KMS-11 (cell line): ENCODE results near the gene SGCD.

Experiments used
- H2AFZ ChIP-seq: fragments of 200-600 bp; sonication (generic); 2 replicates; pipeline ENCODE4 v1.6.1; 2016; ENCODE audit warnings: antibody characterized with exemption, mixed run types, low read depth
- H3K27ac ChIP-seq: fragments of 200-600 bp; sonication (generic); 2 replicates; pipeline ENCODE4 v1.6.1; 2016; ENCODE audit warnings: mild to moderate bottlenecking, mixed run types
- H3K27me3 ChIP-seq: fragments of 200-600 bp; sonication (generic); 2 replicates; pipeline ENCODE4 v1.6.1; 2017; ENCODE audit warnings: mild to moderate bottlenecking, low read depth, mixed run types, moderate library complexity; ENCODE audit not compliant: insufficient read depth
- H3K36me3 ChIP-seq: fragments of 200-600 bp; sonication (generic); 2 replicates; pipeline ENCODE4 v1.6.1; 2017; ENCODE audit warnings: mild to moderate bottlenecking, mixed run types; ENCODE audit not compliant: insufficient read depth
- H3K4me1 ChIP-seq: fragments of 200-600 bp; sonication (generic); 2 replicates; pipeline ENCODE4 v1.6.1; 2016; ENCODE audit warnings: mild to moderate bottlenecking, low read depth, mixed run types; ENCODE audit not compliant: poor library complexity, severe bottlenecking
- H3K4me2 ChIP-seq: fragments of 200-600 bp; sonication (generic); 2 replicates; pipeline ENCODE4 v1.7.0; 2016; ENCODE audit warnings: mild to moderate bottlenecking, mixed run types
- H3K4me3 ChIP-seq: fragments of 200-600 bp; sonication (generic); IDR thresholded peaks from 2 replicates; pipeline ENCODE4 v1.6.1; 2017; ENCODE audit warnings: low read depth, low read length, mixed read lengths; ENCODE audit not compliant: insufficient read depth
- H3K79me2 ChIP-seq: fragments of 200-600 bp; sonication (generic); 2 replicates; pipeline ENCODE4 v1.6.1; 2016; ENCODE audit warnings: low read depth, mixed run types; ENCODE audit not compliant: insufficient read depth
- H3K9ac ChIP-seq: fragments of 200-600 bp; sonication (generic); 2 replicates; pipeline ENCODE4 v1.6.1; 2016; ENCODE audit warnings: mild to moderate bottlenecking, mixed run types
- H4K20me1 ChIP-seq: fragments of 200-600 bp; sonication (generic); 2 replicates; pipeline ENCODE4 v1.6.1; 2016; ENCODE audit warnings: mild to moderate bottlenecking, mixed run types; ENCODE audit not compliant: insufficient read depth
- CTCF ChIP-seq: fragments of 200-600 bp; sonication (generic); conservative IDR thresholded peaks from 2 replicates; pipeline ENCODE4 v1.6.1; 2017; ENCODE audit warnings: low read depth, mild to moderate bottlenecking, antibody characterized with exemption, low read length, moderate library complexity, mixed read lengths

The SGCD gene

DNA sequence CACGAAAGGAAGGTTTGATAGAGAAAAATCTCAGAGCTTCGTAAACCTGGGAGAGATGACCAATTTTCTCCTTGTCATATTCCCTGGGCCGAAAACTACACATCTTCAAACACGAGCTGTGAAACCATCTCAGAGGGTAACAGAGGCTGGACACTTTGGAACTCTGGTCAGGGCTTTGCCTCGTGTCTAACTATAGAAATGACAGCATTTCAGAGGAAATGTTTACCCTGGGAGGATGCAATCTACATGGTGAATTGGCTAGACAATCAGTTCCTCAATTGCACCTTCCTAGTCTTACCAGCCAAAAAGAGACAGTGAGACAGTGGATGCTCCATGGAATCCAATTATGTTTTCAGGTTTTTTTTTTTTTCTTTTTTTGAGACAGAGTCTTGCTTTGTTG is 414.6 kb downstream of the SGCD start:
- no peak for TF ChIP-seq CTCF
- Histone ChIP-seq H3K9ac (no peak overlapping the region), H3K27ac (no peak overlapping the region), H3K79me2 (no peaks in the 10 kb centered on the region), H3K4me2 (no peak overlapping the region), H2AFZ (no peak overlapping the region), H3K4me1 (no peaks in the 10 kb centered on the region), H3K36me3 (no peaks in the 10 kb centered on the region), H3K4me3 (no peak overlapping the region), H3K27me3 (no peaks in the 10 kb centered on the region), H4K20me1 (no peaks in the 10 kb centered on the region)

- Histone ChIP-seq H4K20me1 (no peaks in the 10 kb centered on the region), H3K4me1 (peaks cover 17% of the 10 kb centered on the region), H3K4me2 (no peak overlapping the region), H3K36me3 (no peaks in the 10 kb centered on the region), H2AFZ (no peak overlapping the region), H3K9ac (no peak overlapping the region), H3K27me3 (no peaks in the 10 kb centered on the region), H3K27ac (no peak overlapping the region), H3K4me3 (no peak overlapping the region), H3K79me2 (no peaks in the 10 kb centered on the region)
- no peak for TF ChIP-seq CTCF
Observed at GRCh38 chr5:156753846-156754245, 426.9 kb downstream of the SGCD start.

DNA sequence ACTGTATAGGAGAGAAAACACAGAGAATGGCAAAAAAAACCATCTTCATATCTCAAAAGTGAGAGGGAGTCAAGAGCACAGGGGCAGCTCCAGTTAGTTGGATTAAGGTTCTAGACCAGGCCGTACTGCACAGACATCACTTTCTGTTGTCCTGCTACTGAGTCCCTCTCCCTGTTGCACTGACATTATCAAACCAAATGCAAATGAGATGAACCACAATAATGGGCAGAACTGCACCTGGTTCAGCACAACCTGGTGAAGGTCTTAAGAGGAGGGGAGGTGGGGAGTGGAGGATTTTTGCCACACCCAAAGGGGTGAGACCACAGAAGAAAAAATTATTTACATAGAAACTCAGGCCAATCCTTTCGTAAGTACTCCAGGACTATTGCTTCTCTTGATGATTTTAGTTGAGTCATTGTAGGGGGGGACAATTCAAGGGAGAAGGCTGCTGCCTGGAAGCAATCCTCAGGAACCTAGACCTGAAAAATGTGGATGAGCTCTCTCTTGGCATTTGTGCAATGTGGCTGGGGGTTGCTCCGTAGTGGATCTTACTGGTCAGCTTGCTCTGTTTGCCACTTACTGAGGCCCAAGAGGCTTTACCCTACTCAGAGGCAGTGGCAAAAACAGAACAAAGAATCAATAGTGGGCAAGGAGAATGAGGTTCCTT is 428.6 kb downstream of the SGCD start:
- Histone ChIP-seq H2AFZ (no peak overlapping the region; the same call in 1 of the 2 replicates), H3K4me2 (no peak overlapping the region; the same call in 1 of the 2 replicates)

GRCh38 chr5:156758011-156758791 is 431.2 kb downstream of the SGCD start:
- Histone ChIP-seq H3K27me3 (no peaks in the 10 kb centered on the region), H3K4me1 (peaks cover 17% of the 10 kb centered on the region), H3K27ac (no peak overlapping the region), H3K36me3 (no peaks in the 10 kb centered on the region), H3K4me3 (no peak overlapping the region), H3K4me2 (no peak overlapping the region), H4K20me1 (no peaks in the 10 kb centered on the region), H3K9ac (no peak overlapping the region), H2AFZ (no peak overlapping the region), H3K79me2 (no peaks in the 10 kb centered on the region)
- TF ChIP-seq CTCF = no peak

More for the DNA sequence above, 428.6 kb downstream of the SGCD start:
- H3K27ac ChIP-seq = no peak overlapping the region; the same call in 1 of the 2 replicates
- H3K9ac ChIP-seq = no peak overlapping the region
- no peaks in the 10 kb centered on the region for H3K79me2 ChIP-seq
- no peak for TF ChIP-seq CTCF
- peaks cover 17% of the 10 kb centered on the region for H3K4me1 ChIP-seq
- no peaks in the 10 kb centered on the region for H3K27me3 ChIP-seq
- H4K20me1 ChIP-seq = no peaks in the 10 kb centered on the region
- H3K36me3 ChIP-seq = no peaks in the 10 kb centered on the region
- no peak overlapping the region for H3K4me3 ChIP-seq
